ENCODE measurements around the gene RNF187. TPM values are rescaled to one million over a fixed set of nuclear protein-coding genes. Genes with fewer than 3 reads are reported as not detected.

The RNF187 gene
- total and polyA plus RNA-seq, 2 of the 4 experiments (the other 2 are of a cell fraction), result 14.0 to 55.4 TPM

- in situ Hi-C loops (cut with MboI; ENCODE audit: low sequenced_read_pairs), result no loop called here
Measured at GRCh38 chr1:228464487-228464983, 22.6 kb upstream of the RNF187 start.

More at GRCh38 chr1:228464487-228464983, 22.6 kb upstream of the RNF187 start:
- H3K79me1 ChIP-seq (ENCODE audit: low read depth in 1 of 2, low read length in 2 of 2), result peaks cover 0 to 3% of the 10 kb centered on the region in 2 experiments; a peak in 2 of 4 replicates
- no TSS peak for BruUV-seq (replicated peaks)
- H4K8ac ChIP-seq (ENCODE audit: low read depth in 2 of 2, low read length in 2 of 2), result peak overlapping the region; percentile 73 to 75; a peak in 3 of 4 replicates
- no peak overlapping the region for H3K4ac ChIP-seq (ENCODE audit: low read depth, low read length)
- H3K9ac ChIP-seq (ENCODE audit: low read depth, low read length), result peak overlapping the region; percentile 41; the same call in 1 of the 2 replicates
- peak overlapping the region; percentile 89 for H3K4me2 ChIP-seq (ENCODE audit: low read depth, low read length)
- H3K27ac ChIP-seq (ENCODE audit: insufficient read depth, low read length), result no peak overlapping the region
- H2AFZ ChIP-seq (replicated peaks; ENCODE audit: low read length, poor library complexity), result peak overlapping the region; percentile 92
- dilution Hi-C loops (cut with HindIII; ENCODE audit: low sequenced_read_pairs, unreplicated experiment) (no loop called here), intact Hi-C loops (cut with micrococcal nuclease) (no loop called here)
- ChIA-PET CTCF (interaction anchor here (0.6 to 1.2 kb wide), 3 partner anchors 14 to 71 kb away, joined by 3 to 6 read pairs (median 4); no protein-coding TSS in a partner anchor), POLR2A (ENCODE audit: unreplicated experiment) (interaction anchor here (0.6 kb wide), 1 partner anchor 59 kb away, joined by 3 read pairs; no protein-coding TSS in a partner anchor)
- H4K5ac ChIP-seq (ENCODE audit: low read depth, low read length), result no peak overlapping the region
- 0 out of 2 replicates have a peak overlapping the region, but pooled peaks have one; percentile 13 for H3K14ac ChIP-seq (replicated peaks; ENCODE audit: low read depth, low read length)
- no peaks in the 10 kb centered on the region for H3K9me3 ChIP-seq (ENCODE audit: control insufficient read depth, insufficient read depth, low read length)
- no peak overlapping the region for H3K18ac ChIP-seq (ENCODE audit: low read depth, low read length)
- no peaks in the 10 kb centered on the region for H4K20me1 ChIP-seq (ENCODE audit: insufficient read depth, low read length)
- H2AK9ac ChIP-seq (replicated peaks; ENCODE audit: low read depth, low read length, poor library complexity), result no peak overlapping the region
- DNase-seq (peak; percentile 81), ATAC-seq (ENCODE audit: low read depth) (peak; percentile 100)
- no peak overlapping the region for H2BK5ac ChIP-seq (ENCODE audit: low read depth, low read length, poor library complexity, severe bottlenecking)
- no peak overlapping the region for H3K56ac ChIP-seq (ENCODE audit: extremely low read depth, insufficient read depth, low read length)
- H3K4me1 ChIP-seq (ENCODE audit: control insufficient read depth, insufficient read depth, low read length), result peaks cover 1% of the 10 kb centered on the region; the same call in 1 of the 2 replicates
- H3K4me3 ChIP-seq (ENCODE audit: insufficient read depth, low read depth, low read length), result peak overlapping the region; percentile 54
- H3K23ac ChIP-seq (ENCODE audit: low read depth, low read length), result no peak overlapping the region; the same call in 1 of the 2 replicates
- no peak for TF ChIP-seq RCOR1 (IDR thresholded peaks at IDR 0.05; ENCODE audit: insufficient replicate concordance, low read length)
- TF ChIP-seq MXI1 (IDR thresholded peaks at IDR 0.05; ENCODE audit: borderline replicate concordance, low read depth, low read length), result peak; percentile 78
- no peak for TF ChIP-seq USF2 (IDR thresholded peaks at IDR 0.05; ENCODE audit: low read depth, low read length)
- no peak for TF ChIP-seq ELK1 (IDR thresholded peaks at IDR 0.05; ENCODE audit: borderline replicate concordance, low read depth, low read length)
- H2BK15ac ChIP-seq (ENCODE audit: low read depth, low read length), result no peak overlapping the region
- no peak overlapping the region for H2BK120ac ChIP-seq (ENCODE audit: low read depth, low read length)
- 4% methylated on average over 20 of the region's 33 CpGs; no CpG with 5 or more reads in 1 of the 2 experiments for WGBS, 2 experiments (ENCODE audit: extremely low coverage in 2 of 2, insufficient read length in 1 of 2)
- H3K9me1 ChIP-seq (ENCODE audit: insufficient read depth, low read length), result no peaks in the 10 kb centered on the region
- no peaks in the 10 kb centered on the region for H3K36me3 ChIP-seq (ENCODE audit: control insufficient read depth, insufficient read depth, low read length)
- H4K91ac ChIP-seq (ENCODE audit: insufficient read depth, low read depth, low read length), result no peak overlapping the region
- no peak overlapping the region for H2BK20ac ChIP-seq (ENCODE audit: low read depth, low read length)
- H2AK5ac ChIP-seq (ENCODE audit: low read depth, low read length), result no peak overlapping the region
- peaks cover 26% of the 10 kb centered on the region for H3K27me3 ChIP-seq (ENCODE audit: control insufficient read depth, insufficient read depth, low read length)
